ENCODE measurements around the gene CASS4. TPM values are rescaled to one million over a fixed set of nuclear protein-coding genes. Genes with fewer than 3 reads are reported as not detected.
A peak's percentile ranks its signal among the peaks of the same experiment; 100 is the strongest.

CASS4 gene
- total RNA-seq = 10 to 100 TPM; 17.8 to 18.8 TPM

GRCh38 chr20:56411759-56412472 is at the start of gene CASS4:
Gene CASS4, plus strand, starts transcription at chr20:56412260. Its CDS starts 199 bp downstream, at chr20:56412459.
- H3K27ac Mint-ChIP-seq = peak within 1 kb of the TSS; percentile 97
- ChIA-PET CTCF (interaction anchor here (0.9 to 8.9 kb wide), 12 partner anchors 9 to 104 kb away, joined by 3 to 59 read pairs (median 10); partner anchors contain the start of genes AURKA, CSTF1 and RTF2), POLR2A (interaction anchor here (0.6 to 4.0 kb wide), 15 partner anchors 8 to 57 kb away, joined by 3 to 36 read pairs (median 4); partner anchors contain the start of genes AURKA, CSTF1 and RTF2)
- no peaks in the 10 kb centered on the region for H3K9me3 Mint-ChIP-seq (ENCODE audit: insufficient read depth)
- H3K36me3 Mint-ChIP-seq (ENCODE audit: low read depth) = peaks cover 69% of the 10 kb centered on the region
- H3K4me1 Mint-ChIP-seq (ENCODE audit: low read depth) = peaks cover 56% of the 10 kb centered on the region
- ATAC-seq (peak; percentile 83), DNase-seq (peak; percentile 58)
- peak within 1 kb of the TSS; percentile 93 for H3K4me3 Mint-ChIP-seq
- no peaks in the 10 kb centered on the region for H3K27me3 Mint-ChIP-seq (ENCODE audit: low read depth)

GRCh38 chr20:56362833-56363413 is 49.1 kb upstream of the CASS4 start:
- no peak for ATAC-seq
- POLR2A ChIA-PET = no interaction called here
- no peaks in the 10 kb centered on the region for H3K27me3 Mint-ChIP-seq (ENCODE audit: low read depth)
- no peak for DNase-seq
- CTCF ChIA-PET = no interaction called here
- H3K9me3 Mint-ChIP-seq (ENCODE audit: insufficient read depth) = no peaks in the 10 kb centered on the region
- no peak overlapping the region for H3K27ac Mint-ChIP-seq
- peaks cover 15% of the 10 kb centered on the region for H3K4me1 Mint-ChIP-seq (ENCODE audit: low read depth)
- H3K36me3 Mint-ChIP-seq (ENCODE audit: low read depth) = peaks cover under 1% of the 10 kb centered on the region
- no peak overlapping the region for H3K4me3 Mint-ChIP-seq

- Mint-ChIP-seq H3K27ac (no peak overlapping the region), H3K4me1 (ENCODE audit: low read depth) (peaks cover 10% of the 10 kb centered on the region), H3K4me3 (no peak overlapping the region), H3K27me3 (ENCODE audit: low read depth) (no peaks in the 10 kb centered on the region), H3K36me3 (ENCODE audit: low read depth) (peaks cover 5% of the 10 kb centered on the region), H3K9me3 (ENCODE audit: insufficient read depth) (no peaks in the 10 kb centered on the region)
- DNase-seq (no peak), ATAC-seq (no peak)
- ChIA-PET CTCF (no interaction called here), POLR2A (no interaction called here)
Observed at GRCh38 chr20:56363491-56363890, 48.6 kb upstream of the CASS4 start.

GRCh38 chr20:56368351-56369134 is 43.5 kb upstream of the CASS4 start:
- CTCF ChIA-PET = interaction anchor here (0.8 to 1.1 kb wide), 2 partner anchors 10 to 25 kb away, joined by 3 read pairs; partner anchors contain the start of gene FAM210B
- no peaks in the 10 kb centered on the region for H3K9me3 Mint-ChIP-seq (ENCODE audit: insufficient read depth)
- H3K27ac Mint-ChIP-seq = peak overlapping the region; percentile 37
- H3K36me3 Mint-ChIP-seq (ENCODE audit: low read depth) = peaks cover 47% of the 10 kb centered on the region
- ATAC-seq (no peak), DNase-seq (no peak)
- POLR2A ChIA-PET = interaction anchor here (3.2 kb wide), 1 partner anchor 23 kb away, joined by 13 read pairs; the partner anchor contains the start of genes AURKA and CSTF1
- H3K27me3 Mint-ChIP-seq (ENCODE audit: low read depth) = no peaks in the 10 kb centered on the region
- H3K4me3 Mint-ChIP-seq = no peak overlapping the region
- H3K4me1 Mint-ChIP-seq (ENCODE audit: low read depth) = peaks cover 9% of the 10 kb centered on the region

GRCh38 chr20:56369179-56369578 is 42.9 kb upstream of the CASS4 start:
- no peak overlapping the region for H3K27ac Mint-ChIP-seq
- H3K4me1 Mint-ChIP-seq (ENCODE audit: low read depth) = peaks cover 14% of the 10 kb centered on the region
- ATAC-seq = no peak
- H3K27me3 Mint-ChIP-seq (ENCODE audit: low read depth) = no peaks in the 10 kb centered on the region
- no peak overlapping the region for H3K4me3 Mint-ChIP-seq
- H3K36me3 Mint-ChIP-seq (ENCODE audit: low read depth) = peaks cover 52% of the 10 kb centered on the region
- no peak for DNase-seq
- POLR2A ChIA-PET = interaction anchor here (3.2 kb wide), 1 partner anchor 23 kb away, joined by 13 read pairs; the partner anchor contains the start of genes AURKA and CSTF1
- CTCF ChIA-PET = interaction anchor here (0.8 kb wide), 1 partner anchor 26 kb away, joined by 3 read pairs; no protein-coding TSS in a partner anchor
- H3K9me3 Mint-ChIP-seq (ENCODE audit: insufficient read depth) = no peaks in the 10 kb centered on the region

- peaks cover 70% of the 10 kb centered on the region for H3K36me3 Mint-ChIP-seq (ENCODE audit: low read depth)
- H3K4me1 Mint-ChIP-seq (ENCODE audit: low read depth) = peaks cover 26% of the 10 kb centered on the region
- H3K9me3 Mint-ChIP-seq (ENCODE audit: insufficient read depth) = no peaks in the 10 kb centered on the region
- no peaks in the 10 kb centered on the region for H3K27me3 Mint-ChIP-seq (ENCODE audit: low read depth)
- no peak overlapping the region for H3K27ac Mint-ChIP-seq
- CTCF ChIA-PET = interaction anchor here (0.7 kb wide), 1 partner anchor 123 kb away, joined by 3 read pairs; the partner anchor contains the start of gene MC3R
- no peak overlapping the region for H3K4me3 Mint-ChIP-seq
- ATAC-seq (no peak), DNase-seq (no peak)
- POLR2A ChIA-PET = interaction anchor here (0.7 kb wide), 1 partner anchor 20 kb away, joined by 3 read pairs; no protein-coding TSS in a partner anchor
Observed at GRCh38 chr20:56371977-56372376, 40.1 kb upstream of the CASS4 start.

- ChIA-PET CTCF (interaction anchor here (0.7 kb wide), 1 partner anchor 124 kb away, joined by 3 read pairs; the partner anchor contains the start of gene MC3R), POLR2A (no interaction called here)
- H3K36me3 Mint-ChIP-seq (ENCODE audit: low read depth) = peaks cover 79% of the 10 kb centered on the region
- no peaks in the 10 kb centered on the region for H3K9me3 Mint-ChIP-seq (ENCODE audit: insufficient read depth)
- peaks cover 30% of the 10 kb centered on the region for H3K4me1 Mint-ChIP-seq (ENCODE audit: low read depth)
- no peaks in the 10 kb centered on the region for H3K27me3 Mint-ChIP-seq (ENCODE audit: low read depth)
- DNase-seq (no peak), ATAC-seq (peak; percentile 47)
- peak overlapping the region; percentile 72 for H3K27ac Mint-ChIP-seq
- no peak overlapping the region for H3K4me3 Mint-ChIP-seq
Observed at GRCh38 chr20:56372850-56373249, 39.2 kb upstream of the CASS4 start.

- Mint-ChIP-seq H3K4me3 (no peak overlapping the region), H3K9me3 (ENCODE audit: insufficient read depth) (no peaks in the 10 kb centered on the region), H3K27ac (no peak overlapping the region), H3K4me1 (ENCODE audit: low read depth) (peaks cover 33% of the 10 kb centered on the region), H3K27me3 (ENCODE audit: low read depth) (no peaks in the 10 kb centered on the region), H3K36me3 (ENCODE audit: low read depth) (peaks cover 85% of the 10 kb centered on the region)
- ATAC-seq (no peak), DNase-seq (no peak)
- ChIA-PET CTCF (interaction anchor here (0.6 to 1.1 kb wide), 3 partner anchors 15 to 43 kb away, joined by 3 to 4 read pairs (median 3); partner anchors contain the start of gene FAM210B), POLR2A (interaction anchor here (0.7 kb wide), 2 partner anchors 20 to 94 kb away, joined by 3 read pairs; partner anchors contain the start of gene RTF2)
Observed at GRCh38 chr20:56373942-56374341, 38.1 kb upstream of the CASS4 start.

GRCh38 chr20:56376331-56376730 is 35.7 kb upstream of the CASS4 start:
- ATAC-seq (no peak), DNase-seq (no peak)
- Mint-ChIP-seq H3K27me3 (ENCODE audit: low read depth) (no peaks in the 10 kb centered on the region), H3K9me3 (ENCODE audit: insufficient read depth) (no peaks in the 10 kb centered on the region), H3K36me3 (ENCODE audit: low read depth) (peaks cover 80% of the 10 kb centered on the region), H3K4me3 (no peak overlapping the region), H3K27ac (peak overlapping the region; percentile 13), H3K4me1 (ENCODE audit: low read depth) (peaks cover 44% of the 10 kb centered on the region)
- ChIA-PET POLR2A (interaction anchor here (1.6 kb wide), 1 partner anchor 11 kb away, joined by 3 read pairs; no protein-coding TSS in a partner anchor), CTCF (interaction anchor here (1.0 to 1.3 kb wide), 2 partner anchors 10 to 23 kb away, joined by 3 to 5 read pairs; no protein-coding TSS in a partner anchor)

- CTCF ChIA-PET = interaction anchor here (0.7 kb wide), 1 partner anchor 30 kb away, joined by 3 read pairs; no protein-coding TSS in a partner anchor
Observed at GRCh38 chr20:56378386-56378785, 33.7 kb upstream of the CASS4 start.

GRCh38 chr20:56380375-56380774 is 31.7 kb upstream of the CASS4 start:
- Mint-ChIP-seq H3K27ac (no peak overlapping the region), H3K4me3 (no peak overlapping the region), H3K27me3 (ENCODE audit: low read depth) (no peaks in the 10 kb centered on the region), H3K9me3 (ENCODE audit: insufficient read depth) (no peaks in the 10 kb centered on the region), H3K4me1 (ENCODE audit: low read depth) (peaks cover 60% of the 10 kb centered on the region), H3K36me3 (ENCODE audit: low read depth) (peaks cover 78% of the 10 kb centered on the region)
- ChIA-PET POLR2A (no interaction called here), CTCF (interaction anchor here (2.3 kb wide), 1 partner anchor 11 kb away, joined by 9 read pairs; the partner anchor contains the start of genes AURKA and CSTF1)
- ATAC-seq (no peak), DNase-seq (no peak)

More at GRCh38 chr20:56378386-56378785, 33.7 kb upstream of the CASS4 start:
- ATAC-seq (no peak), DNase-seq (no peak)
- Mint-ChIP-seq H3K4me1 (ENCODE audit: low read depth) (peaks cover 52% of the 10 kb centered on the region), H3K27ac (no peak overlapping the region), H3K9me3 (ENCODE audit: insufficient read depth) (no peaks in the 10 kb centered on the region), H3K27me3 (ENCODE audit: low read depth) (no peaks in the 10 kb centered on the region), H3K36me3 (ENCODE audit: low read depth) (peaks cover 77% of the 10 kb centered on the region), H3K4me3 (no peak overlapping the region)
- POLR2A ChIA-PET = interaction anchor here (0.8 kb wide), 1 partner anchor 21 kb away, joined by 5 read pairs; no protein-coding TSS in a partner anchor
